GM23338 (cell line): ENCODE results near the gene CIAO3. TPM values are rescaled to one million over a fixed set of nuclear protein-coding genes. Genes with fewer than 3 reads are reported as not detected.

Experiments used
- ATAC-seq: fragments of 200-7000 bp; cut with Tn5 transposase; 3 replicates; pipeline ENCODE4 v1.9.1; 2020
- DNase-seq: peaks from one replicate; pipeline ENCODE4 v3.0.0-alpha.2; 2015; ENCODE audit warnings: low spot score
- H2AFZ ChIP-seq: fragments of 200-600 bp; sonication (generic); 2 replicates; pipeline ENCODE4 v1.8.0; 2016; ENCODE audit warnings: antibody characterized with exemption, mild to moderate bottlenecking, moderate library complexity
- H3F3A ChIP-seq: fragments of 200-600 bp; sonication (generic); replicated peaks from 2 replicates; pipeline ENCODE4 v1.8.0; 2017; ENCODE audit warnings: antibody characterized with exemption, mixed run types, low read depth
- H3K27ac ChIP-seq: fragments of 200-600 bp; sonication (generic); 2 replicates; pipeline ENCODE4 v1.6.1; 2016; ENCODE audit warnings: low read depth
- H3K27me3 ChIP-seq: fragments of 200-600 bp; sonication (generic); 2 replicates; pipeline ENCODE4 v1.8.0; 2016; ENCODE audit warnings: mild to moderate bottlenecking, mixed run types, moderate library complexity; ENCODE audit not compliant: insufficient read depth
- H3K36me3 ChIP-seq: fragments of 200-600 bp; sonication (generic); 2 replicates; pipeline ENCODE4 v1.8.0; 2016; ENCODE audit warnings: mild to moderate bottlenecking; ENCODE audit not compliant: insufficient read depth
- H3K4me1 ChIP-seq: fragments of 200-600 bp; sonication (generic); 2 replicates; pipeline ENCODE4 v1.8.0; 2016; ENCODE audit warnings: mild to moderate bottlenecking, moderate library complexity; ENCODE audit not compliant: insufficient read depth
- H3K4me2 ChIP-seq: fragments of 200-600 bp; sonication (generic); 2 replicates; pipeline ENCODE4 v1.7.1; 2017; ENCODE audit warnings: mixed run types
- H3K4me3 ChIP-seq: fragments of 200-600 bp; sonication (generic); 2 replicates; pipeline ENCODE4 v1.6.1; 2016; ENCODE audit warnings: mixed run types
- H3K79me2 ChIP-seq: fragments of 200-600 bp; sonication (generic); replicated peaks from 2 replicates; pipeline ENCODE4 v1.8.0; 2017; ENCODE audit warnings: mild to moderate bottlenecking; ENCODE audit not compliant: insufficient read depth
- H3K9me2 ChIP-seq: fragments of 200-600 bp; sonication (generic); 2 replicates; pipeline ENCODE4 v1.8.0; 2017; ENCODE audit not compliant: insufficient read depth
- H4K20me1 ChIP-seq: fragments of 200-600 bp; sonication (generic); replicated peaks from 2 replicates; pipeline ENCODE4 v1.8.0; 2017; ENCODE audit warnings: mild to moderate bottlenecking; ENCODE audit not compliant: insufficient read depth
- H3K27ac Mint-ChIP-seq: 2 replicates; pipeline ENCODE4 v1.8.0; 2020; ENCODE audit warnings: inconsistent platforms, mild to moderate bottlenecking, moderate library complexity, mixed read lengths
- H3K27me3 Mint-ChIP-seq: 3 replicates; pipeline ENCODE4 v1.8.0; 2022; ENCODE audit warnings: low read depth, mild to moderate bottlenecking, moderate library complexity, mixed read lengths, inconsistent platforms; ENCODE audit not compliant: insufficient read depth, poor library complexity
- H3K36me3 Mint-ChIP-seq: 3 replicates; pipeline ENCODE4 v1.8.0; 2021; ENCODE audit warnings: low read depth, mild to moderate bottlenecking, inconsistent platforms, moderate library complexity, mixed read lengths
- H3K4me1 Mint-ChIP-seq: 3 replicates; pipeline ENCODE4 v1.8.0; 2020; ENCODE audit warnings: mild to moderate bottlenecking, inconsistent platforms, mixed read lengths
- H3K4me3 Mint-ChIP-seq: 3 replicates; pipeline ENCODE4 v1.8.0; 2021; ENCODE audit warnings: moderate library complexity, mild to moderate bottlenecking, inconsistent platforms, mixed read lengths
- H3K9me3 Mint-ChIP-seq: 3 replicates; pipeline ENCODE4 v1.8.0; 2020; ENCODE audit warnings: moderate library complexity, mild to moderate bottlenecking, inconsistent platforms, mixed read lengths
- CTCF ChIP-seq, 2 experiments: fragments of 200-600 bp in 1 of 2; sonication (generic) in 1 of 2; conservative IDR thresholded peaks; 2 replicates each; pipeline versions ENCODE4 v1.5.1 to v1.6.1; 2016 to 2017; ENCODE audit warnings: antibody characterized with exemption in 2 of 2, low read depth in 2 of 2, mild to moderate bottlenecking in 2 of 2, moderate library complexity in 1 of 2
- JUNB ChIP-seq: IDR thresholded peaks from one replicate; pipeline ENCODE4 v1.6.1; 2016; ENCODE audit warnings: antibody characterized with exemption; ENCODE audit not compliant: unreplicated experiment
- NANOG ChIP-seq: IDR thresholded peaks from 2 replicates; pipeline ENCODE4 v1.6.1; 2016; ENCODE audit warnings: antibody characterized with exemption, borderline replicate concordance
- POLR2AphosphoS5 ChIP-seq: IDR thresholded peaks from 2 replicates; pipeline ENCODE4 v1.6.1; 2016; ENCODE audit warnings: antibody characterized with exemption, low read depth
- REST ChIP-seq: IDR thresholded peaks from one replicate; pipeline ENCODE4 v1.6.1; 2018; ENCODE audit warnings: antibody characterized with exemption; ENCODE audit not compliant: unreplicated experiment
- polyA plus RNA-seq: library from polyadenylated mRNA; unstranded; fragments of >200 nt; fragmentation: Nextera tagmentation; extraction: Ambion mirVana; gene quantifications from 2 replicates; pipeline ENCODE4 v1.2.1, GENCODE V29; 2016
- total RNA-seq: library from RNA; depleted of rRNA; stranded (reverse); fragments of >200 nt; shearing (Covaris generic); gene quantifications from 2 replicates; pipeline ENCODE4 v1.2.3, GENCODE V29; 2014
- TF ChIP-seq, protein P1 (sequence below): IDR thresholded peaks from 2 replicates; pipeline ENCODE4 v1.6.1; 2016; ENCODE audit warnings: antibody characterized with exemption

The CIAO3 gene
- total and polyA plus RNA-seq, 2 experiments from 2014 or later, result 13.0 to 42.3 TPM

- no peak for TF ChIP-seq REST
- no peak for TF ChIP-seq CTCF (conservative IDR thresholded peaks at IDR 0.05; ENCODE audit: low read depth in 2 of 2)
- TF ChIP-seq, protein P1, sequence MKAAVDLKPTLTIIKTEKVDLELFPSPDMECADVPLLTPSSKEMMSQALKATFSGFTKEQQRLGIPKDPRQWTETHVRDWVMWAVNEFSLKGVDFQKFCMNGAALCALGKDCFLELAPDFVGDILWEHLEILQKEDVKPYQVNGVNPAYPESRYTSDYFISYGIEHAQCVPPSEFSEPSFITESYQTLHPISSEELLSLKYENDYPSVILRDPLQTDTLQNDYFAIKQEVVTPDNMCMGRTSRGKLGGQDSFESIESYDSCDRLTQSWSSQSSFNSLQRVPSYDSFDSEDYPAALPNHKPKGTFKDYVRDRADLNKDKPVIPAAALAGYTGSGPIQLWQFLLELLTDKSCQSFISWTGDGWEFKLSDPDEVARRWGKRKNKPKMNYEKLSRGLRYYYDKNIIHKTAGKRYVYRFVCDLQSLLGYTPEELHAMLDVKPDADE, result no peak
- no peak for TF ChIP-seq NANOG
Observed at GRCh38 chr16:698911-699671, 41.7 kb downstream of the CIAO3 start (continued).

GRCh38 chr16:695355-696089 lies 45.3 kb downstream of the CIAO3 start:
- peaks cover 86% of the 10 kb centered on the region for H3K27me3 ChIP-seq
- no peaks in the 10 kb centered on the region; the same call in 1 of the 2 replicates for H3K4me1 ChIP-seq
- H3K36me3 ChIP-seq, result no peaks in the 10 kb centered on the region
- H3K9me3 Mint-ChIP-seq, result no peaks in the 10 kb centered on the region; the same call in 1 of the 3 replicates
- peak overlapping the region; percentile 94 for H2AFZ ChIP-seq
- peak overlapping the region; percentile 73 for H3K4me3 Mint-ChIP-seq
- H3K27ac Mint-ChIP-seq, result no peak overlapping the region
- H3K36me3 Mint-ChIP-seq, result no peaks in the 10 kb centered on the region
- DNase-seq (peak; percentile 77), ATAC-seq (peak; percentile 56)
- H4K20me1 ChIP-seq, result no peaks in the 10 kb centered on the region; the same call in 1 of the 2 replicates
- H3K4me1 Mint-ChIP-seq, result peaks cover 3% of the 10 kb centered on the region; the same call in 2 of the 3 replicates
- peaks cover 60% of the 10 kb centered on the region for H3K27me3 Mint-ChIP-seq
- 0 out of 2 replicates have a peak, but pooled peaks cover 3% of the 10 kb centered on the region for H3F3A ChIP-seq
- peak overlapping the region; percentile 68 for H3K4me3 ChIP-seq
- H3K4me2 ChIP-seq, result peak overlapping the region; percentile 84
- no peaks in the 10 kb centered on the region for H3K79me2 ChIP-seq
- no peak overlapping the region for H3K27ac ChIP-seq
- no peaks in the 10 kb centered on the region for H3K9me2 ChIP-seq
- no peak for TF ChIP-seq REST
- no peak for TF ChIP-seq JUNB
- TF ChIP-seq POLR2AphosphoS5, result peak; percentile 78
